B cell (primary cell): ENCODE measurements around the gene ARRB2. TPM values are rescaled to one million over a fixed set of nuclear protein-coding genes. Genes with fewer than 3 reads are reported as not detected.

ENCODE experiments used
- ATAC-seq: fragments of 200-7000 bp; cut with Tn5 transposase; one replicate; pipeline ENCODE4 v1.10.0; 2021; ENCODE audit warnings: low read depth, mild to moderate bottlenecking, moderate number of reproducible peaks, moderate library complexity
- CTCF ChIA-PET: fragments of 350-600 bp; sonication (Branson Sonifier 250); formaldehyde crosslinking; loops from one replicate; lab custom pipeline; 2021; ENCODE audit warnings: antibody characterized with exemption, inconsistent platforms; lab: Charles Lee
- POLR2A ChIA-PET: fragments of 350-600 bp; sonication (Branson Sonifier 250); formaldehyde crosslinking; loops from one replicate; lab custom pipeline; 2021; ENCODE audit warnings: antibody characterized with exemption; lab: Charles Lee
- DNase-seq: peaks from one replicate; pipeline ENCODE4 v3.0.0; 2013
- H2AFZ ChIP-seq: 2 replicates; pipeline ENCODE4 v1.6.1; 2012; ENCODE audit warnings: mild to moderate bottlenecking, low read depth, low read length; ENCODE audit not compliant: insufficient read depth, poor library complexity, severe bottlenecking
- H3K27ac ChIP-seq, 2 donors: 1 replicate in 1 of 2; 2 replicates in 1 of 2; pipeline ENCODE4 v1.5.1; 2012 to 2013; ENCODE audit warnings: low read length in 2 of 2, mild to moderate bottlenecking in 2 of 2, moderate library complexity in 1 of 2
- H3K27me3 ChIP-seq, 4 experiments: fragments of 200-600 bp in 1 of 4; sonication (generic) in 1 of 4; replicated peaks in 1 of 4; 1 replicate in 2 of 4; 2 replicates in 2 of 4; pipeline versions ENCODE4 v1.6.1 to v1.7.0; 2013 to 2016; ENCODE audit warnings: low read length in 3 of 4, mild to moderate bottlenecking in 2 of 4, mixed read lengths in 1 of 4, moderate library complexity in 1 of 4; ENCODE audit not compliant: insufficient read depth in 4 of 4, control insufficient read depth in 3 of 4; ENCODE audit errors: control extremely low read depth in 1 of 4
- H3K36me3 ChIP-seq, 2 experiments: replicated peaks in 1 of 2; 1 replicate in 1 of 2; 2 replicates in 1 of 2; pipeline versions ENCODE4 v1.6.1 to v1.7.1; 2013; ENCODE audit warnings: low read length in 1 of 2; ENCODE audit not compliant: insufficient read depth in 2 of 2, control insufficient read depth in 1 of 2; ENCODE audit errors: control extremely low read depth in 1 of 2, extremely low read depth in 1 of 2
- H3K4me1 ChIP-seq, 2 donors: fragments of 200-600 bp in 1 of 2; sonication (generic) in 1 of 2; 1 replicate in 1 of 2; 2 replicates in 1 of 2; pipeline versions ENCODE4 v1.5.1 to v1.6.1; 2013 to 2017; ENCODE audit warnings: low read length in 2 of 2; ENCODE audit not compliant: control insufficient read depth in 2 of 2, insufficient read depth in 2 of 2
- H3K4me2 ChIP-seq: replicated peaks from 2 replicates; pipeline ENCODE3; 2012; ENCODE audit warnings: mild to moderate bottlenecking, low read depth, low read length; ENCODE audit not compliant: poor library complexity, severe bottlenecking
- H3K4me3 ChIP-seq, 5 experiments: fragments of 200-600 bp in 1 of 5; sonication (generic) in 1 of 5; 1 replicate in 3 of 5; 2 replicates in 2 of 5; pipeline versions ENCODE4 v1.5.1 to v1.7.0; 2011 to 2016; ENCODE audit warnings: low read length in 4 of 5, mild to moderate bottlenecking in 4 of 5, low read depth in 2 of 5, control low read depth in 1 of 5, moderate library complexity in 1 of 5; ENCODE audit not compliant: insufficient read depth in 1 of 5; ENCODE audit errors: control extremely low read depth in 1 of 5, extremely low read depth in 1 of 5
- H3K79me2 ChIP-seq: fragments of 200-600 bp; sonication (generic); one replicate; pipeline ENCODE4 v1.6.0; 2016; ENCODE audit warnings: low read length; ENCODE audit not compliant: control insufficient read depth, insufficient read depth
- H3K9ac ChIP-seq: fragments of 200-600 bp; sonication (generic); 2 replicates; pipeline ENCODE4 v1.6.1; 2017; ENCODE audit warnings: mild to moderate bottlenecking, low read length, moderate library complexity
- H3K9me3 ChIP-seq, 3 donors: one replicate each; pipeline versions ENCODE4 v1.6.1 to v1.7.1; 2013; ENCODE audit warnings: low read length in 2 of 3; ENCODE audit not compliant: control insufficient read depth in 2 of 3, insufficient read depth in 1 of 3; ENCODE audit errors: control extremely low read depth in 1 of 3
- H4K20me1 ChIP-seq: 2 replicates; pipeline ENCODE4 v1.6.0; 2012; ENCODE audit warnings: mild to moderate bottlenecking, low read length; ENCODE audit not compliant: insufficient read depth, control insufficient read depth, poor library complexity, severe bottlenecking
- H3K27ac Mint-ChIP-seq: one replicate; pipeline ENCODE4 v1.8.0; 2021; ENCODE audit warnings: mixed read lengths
- H3K27me3 Mint-ChIP-seq: one replicate; pipeline ENCODE4 v1.8.0; 2021; ENCODE audit warnings: mixed read lengths
- H3K4me1 Mint-ChIP-seq: one replicate; pipeline ENCODE4 v1.8.0; 2021; ENCODE audit warnings: mixed read lengths
- H3K4me3 Mint-ChIP-seq: one replicate; pipeline ENCODE4 v1.8.0; 2021; ENCODE audit warnings: mixed read lengths
- H3K9me3 Mint-ChIP-seq: one replicate; pipeline ENCODE4 v1.8.0; 2022; ENCODE audit warnings: mixed read lengths; ENCODE audit not compliant: insufficient read depth
- EZH2 ChIP-seq: IDR thresholded peaks from 2 replicates; pipeline ENCODE4 v1.6.1; 2012; ENCODE audit warnings: borderline replicate concordance, low read depth, mild to moderate bottlenecking, moderate library complexity, low read length; ENCODE audit not compliant: insufficient read depth, poor library complexity, severe bottlenecking
- WGBS: methylation state at CpG from one replicate; pipeline ENCODE4 v1.1.5; 2013; ENCODE audit warnings: missing lambda C conversion rate; ENCODE audit not compliant: insufficient coverage; 5-methylcytosine and 5-hydroxymethylcytosine counted together
- intact Hi-C: fragments of 100-400 bp; cut with micrococcal nuclease; formaldehyde crosslinking; loops from one replicate; pipeline ENCODE4 v1.10.0; 2022
- polyA plus RNA-seq: library from polyadenylated mRNA; depleted of rRNA; stranded (reverse); fragments of >200 nt; gene quantifications from 2 replicates; pipeline ENCODE4 v1.2.3, GENCODE V29; 2012
- total RNA-seq, 2 donors: library from RNA; stranded (reverse); fragments of 120-200 nt in 1 of 2; gene quantifications; 1 replicate in 1 of 2; 2 replicates in 1 of 2; pipeline versions ENCODE4 v1.2.3 to v1.2.4, GENCODE V29; 2013 to 2022
- TF ChIP-seq, protein P1 (sequence below): fragments of 200-600 bp; IDR thresholded peaks from one replicate; pipeline ENCODE4 v1.8.0; 2022; ENCODE audit warnings: antibody characterized with exemption, mild to moderate bottlenecking

Gene ARRB2
- total and polyA plus RNA-seq, 2 donors (not counting 1 experiment from before 2014, with no cell fraction given), result 111 to 164 TPM

DNA sequence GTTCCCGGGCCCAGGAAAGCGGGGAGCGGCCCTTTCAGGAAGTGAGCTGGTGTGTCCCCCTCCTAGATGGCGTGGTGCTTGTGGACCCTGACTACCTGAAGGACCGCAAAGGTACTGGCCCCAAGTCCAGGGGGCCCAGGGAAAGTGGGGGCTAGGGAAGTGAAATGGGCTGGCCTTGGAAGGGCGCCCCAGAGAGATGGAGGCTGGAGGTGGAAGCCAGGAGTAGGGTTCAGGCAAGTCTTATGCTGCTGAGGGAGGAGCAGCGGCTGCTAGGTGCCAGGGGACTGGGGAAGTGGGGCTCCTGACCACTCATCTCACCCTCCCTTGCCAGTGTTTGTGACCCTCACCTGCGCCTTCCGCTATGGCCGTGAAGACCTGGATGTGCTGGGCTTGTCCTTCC lies 5.6 kb downstream of the ARRB2 start:
- H3K27ac ChIP-seq, result no peak overlapping the region

DNA sequence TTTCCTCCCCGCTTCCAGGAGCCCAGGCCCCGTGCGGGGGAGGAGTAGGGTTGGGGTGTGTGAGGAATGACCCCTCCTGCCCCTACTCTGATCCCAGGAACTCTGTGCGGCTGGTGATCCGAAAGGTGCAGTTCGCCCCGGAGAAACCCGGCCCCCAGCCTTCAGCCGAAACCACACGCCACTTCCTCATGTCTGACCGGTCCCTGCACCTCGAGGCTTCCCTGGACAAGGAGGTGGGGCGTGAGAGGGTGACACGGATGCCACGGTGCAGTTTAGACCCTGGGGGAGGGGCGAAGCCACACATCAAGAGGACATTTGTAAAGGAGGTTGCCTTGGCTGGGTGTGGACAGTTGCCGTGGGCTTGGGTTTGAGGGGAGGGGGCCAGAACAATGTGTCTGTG lies 7.4 kb downstream of the ARRB2 start:
- intact Hi-C loops, result no loop called here
- H3K79me2 ChIP-seq, result peaks cover 12% of the 10 kb centered on the region
- no peak for ATAC-seq

More for the DNA sequence above, 5.6 kb downstream of the ARRB2 start:
- POLR2A ChIA-PET, result interaction anchor here (0.8 kb wide), 1 partner anchor 184 kb away, joined by 4 read pairs; the partner anchor contains the start of gene C17orf107
- ATAC-seq (no peak), DNase-seq (no peak)
- no peak for TF ChIP-seq EZH2
- TF ChIP-seq, protein P1, sequence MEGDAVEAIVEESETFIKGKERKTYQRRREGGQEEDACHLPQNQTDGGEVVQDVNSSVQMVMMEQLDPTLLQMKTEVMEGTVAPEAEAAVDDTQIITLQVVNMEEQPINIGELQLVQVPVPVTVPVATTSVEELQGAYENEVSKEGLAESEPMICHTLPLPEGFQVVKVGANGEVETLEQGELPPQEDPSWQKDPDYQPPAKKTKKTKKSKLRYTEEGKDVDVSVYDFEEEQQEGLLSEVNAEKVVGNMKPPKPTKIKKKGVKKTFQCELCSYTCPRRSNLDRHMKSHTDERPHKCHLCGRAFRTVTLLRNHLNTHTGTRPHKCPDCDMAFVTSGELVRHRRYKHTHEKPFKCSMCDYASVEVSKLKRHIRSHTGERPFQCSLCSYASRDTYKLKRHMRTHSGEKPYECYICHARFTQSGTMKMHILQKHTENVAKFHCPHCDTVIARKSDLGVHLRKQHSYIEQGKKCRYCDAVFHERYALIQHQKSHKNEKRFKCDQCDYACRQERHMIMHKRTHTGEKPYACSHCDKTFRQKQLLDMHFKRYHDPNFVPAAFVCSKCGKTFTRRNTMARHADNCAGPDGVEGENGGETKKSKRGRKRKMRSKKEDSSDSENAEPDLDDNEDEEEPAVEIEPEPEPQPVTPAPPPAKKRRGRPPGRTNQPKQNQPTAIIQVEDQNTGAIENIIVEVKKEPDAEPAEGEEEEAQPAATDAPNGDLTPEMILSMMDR, result no peak
- H4K20me1 ChIP-seq, result no peaks in the 10 kb centered on the region
- Mint-ChIP-seq H3K27ac (no peak overlapping the region), H3K4me3 (no peak overlapping the region), H3K9me3 (no peaks in the 10 kb centered on the region), H3K4me1 (peaks cover 37% of the 10 kb centered on the region), H3K27me3 (no peaks in the 10 kb centered on the region)
- peaks cover 26% of the 10 kb centered on the region for H3K79me2 ChIP-seq
- H3K36me3 ChIP-seq, result peaks cover 3 to 46% of the 10 kb centered on the region in 2 experiments
- intact Hi-C loops, result no loop called here
- H3K4me3 ChIP-seq, result no peak overlapping the region
- no peak overlapping the region for H3K4me2 ChIP-seq
- CTCF ChIA-PET, result no interaction called here
- 94% methylated on average over 9 of the region's 10 CpGs for WGBS
- H3K4me1 ChIP-seq, result peaks cover 31 to 36% of the 10 kb centered on the region in 2 donors
- no peak overlapping the region for H2AFZ ChIP-seq
- H3K27me3 ChIP-seq, result no peaks in the 10 kb centered on the region
- H3K9me3 ChIP-seq, result no peaks in the 10 kb centered on the region
- no peak overlapping the region for H3K9ac ChIP-seq

More for the DNA sequence above, 7.4 kb downstream of the ARRB2 start:
- Histone ChIP-seq H3K4me1 (peaks cover 16 to 27% of the 10 kb centered on the region in 2 donors), H3K4me3 (no peak overlapping the region), H3K9me3 (no peaks in the 10 kb centered on the region), H3K9ac (no peak overlapping the region), H2AFZ (no peak overlapping the region), H3K36me3 (peaks cover 3 to 48% of the 10 kb centered on the region in 2 experiments), H3K27ac (no peak overlapping the region), H3K27me3 (no peaks in the 10 kb centered on the region), H4K20me1 (no peaks in the 10 kb centered on the region), H3K4me2 (no peak overlapping the region)
- H3K27me3 Mint-ChIP-seq, result no peaks in the 10 kb centered on the region
- ChIA-PET POLR2A (no interaction called here), CTCF (no interaction called here)
- no peak for TF ChIP-seq EZH2
- TF ChIP-seq, protein P1, result no peak
- 91% methylated on average over 9 of the region's 17 CpGs for WGBS
- H3K4me1 Mint-ChIP-seq, result peaks cover 28% of the 10 kb centered on the region
- H3K27ac Mint-ChIP-seq, result no peak overlapping the region
- no peak overlapping the region for H3K4me3 Mint-ChIP-seq
- H3K9me3 Mint-ChIP-seq, result no peaks in the 10 kb centered on the region
- no peak for DNase-seq
